Activated CD8-positive, alpha-beta memory T cell treated with anti-CD3 and anti-CD28 coated beads, Interleukin-2, amount 10 ng/mL, durations not matched to agents 7 days and 5 days (primary cell): ENCODE data around the gene HJV. TPM values are rescaled to one million over a fixed set of nuclear protein-coding genes. Genes with fewer than 3 reads are reported as not detected.
A peak's percentile ranks its signal among the peaks of the same experiment; 100 is the strongest.

ENCODE experiments used
- ATAC-seq: fragments of 150-1000 bp; cut with Tn5 transposase; one replicate; pipeline ENCODE4 v1.10.0; 2021; ENCODE audit warnings: moderate library complexity
- CTCF ChIA-PET: fragments of 350-600 bp; sonication (Branson Sonifier 250); formaldehyde crosslinking; loops from one replicate; lab custom pipeline; 2021; ENCODE audit warnings: antibody characterized with exemption; lab: Charles Lee
- DNase-seq: peaks from one replicate; pipeline ENCODE4 v3.0.0-alpha.2; 2020
- H3K27ac Mint-ChIP-seq: one replicate; pipeline ENCODE4 v1.8.0; 2021; ENCODE audit warnings: mild to moderate bottlenecking, mixed read lengths
- H3K27me3 Mint-ChIP-seq: one replicate; pipeline ENCODE4 v1.8.0; 2021; ENCODE audit warnings: mixed read lengths
- H3K36me3 Mint-ChIP-seq: one replicate; pipeline ENCODE4 v1.8.0; 2021; ENCODE audit warnings: mild to moderate bottlenecking, mixed read lengths
- H3K4me1 Mint-ChIP-seq: one replicate; pipeline ENCODE4 v1.8.0; 2021; ENCODE audit warnings: mixed read lengths
- H3K4me3 Mint-ChIP-seq: one replicate; pipeline ENCODE4 v1.8.0; 2021; ENCODE audit warnings: mild to moderate bottlenecking, moderate library complexity, mixed read lengths
- H3K9me3 Mint-ChIP-seq: one replicate; pipeline ENCODE4 v1.8.0; 2022; ENCODE audit warnings: low read depth, mixed read lengths
- total RNA-seq, 2 experiments: library from RNA; stranded (reverse); gene quantifications; one replicate each; pipeline ENCODE4 v1.2.3, GENCODE V29; 2021

HJV gene
- total RNA-seq, 2 experiments from 2014 or later = not detected

- no peaks in the 10 kb centered on the region for H3K36me3 Mint-ChIP-seq
- ATAC-seq (no peak), DNase-seq (no peak)
- CTCF ChIA-PET = interaction anchor here (0.9 to 14.6 kb wide), 7 partner anchors 10 to 170 kb away, joined by 3 to 168 read pairs (median 7); partner anchors contain the start of gene NUDT17
- peaks cover 10% of the 10 kb centered on the region for H3K4me1 Mint-ChIP-seq
- no peak overlapping the region for H3K27ac Mint-ChIP-seq
- H3K9me3 Mint-ChIP-seq = no peaks in the 10 kb centered on the region
- peaks cover 65% of the 10 kb centered on the region for H3K27me3 Mint-ChIP-seq
- no peak overlapping the region for H3K4me3 Mint-ChIP-seq
These were observed 4.6 kb downstream of the HJV start for GRCh38 chr1:146016891-146017290.

- H3K4me3 Mint-ChIP-seq = no peak overlapping the region
- no peak for ATAC-seq
These were observed 8.0 kb downstream of the HJV start for GRCh38 chr1:146013559-146013922.

GRCh38 chr1:146012703-146013558 lies 8.6 kb downstream of the HJV start:
- Mint-ChIP-seq H3K9me3 (no peaks in the 10 kb centered on the region), H3K4me1 (peaks cover 6% of the 10 kb centered on the region), H3K27me3 (peaks cover 28% of the 10 kb centered on the region), H3K4me3 (no peak overlapping the region), H3K36me3 (no peaks in the 10 kb centered on the region), H3K27ac (no peak overlapping the region)
- CTCF ChIA-PET = interaction anchor here (1.0 to 14.6 kb wide), 13 partner anchors 22 to 166 kb away, joined by 3 to 253 read pairs (median 7); partner anchors contain the start of genes ANKRD34A, LIX1L, NUDT17 and POLR3GL
- peak; percentile 81 for ATAC-seq
- DNase-seq = peak; percentile 75

More at GRCh38 chr1:146013559-146013922, 8.0 kb downstream of the HJV start:
- Mint-ChIP-seq H3K27me3 (peaks cover 35% of the 10 kb centered on the region), H3K27ac (no peak overlapping the region), H3K4me1 (peaks cover 6% of the 10 kb centered on the region), H3K36me3 (no peaks in the 10 kb centered on the region), H3K9me3 (no peaks in the 10 kb centered on the region)
- CTCF ChIA-PET = interaction anchor here (2.1 to 14.6 kb wide), 4 partner anchors 35 to 166 kb away, joined by 4 to 168 read pairs (median 14); partner anchors contain the start of gene NUDT17
- no peak for DNase-seq

DNA sequence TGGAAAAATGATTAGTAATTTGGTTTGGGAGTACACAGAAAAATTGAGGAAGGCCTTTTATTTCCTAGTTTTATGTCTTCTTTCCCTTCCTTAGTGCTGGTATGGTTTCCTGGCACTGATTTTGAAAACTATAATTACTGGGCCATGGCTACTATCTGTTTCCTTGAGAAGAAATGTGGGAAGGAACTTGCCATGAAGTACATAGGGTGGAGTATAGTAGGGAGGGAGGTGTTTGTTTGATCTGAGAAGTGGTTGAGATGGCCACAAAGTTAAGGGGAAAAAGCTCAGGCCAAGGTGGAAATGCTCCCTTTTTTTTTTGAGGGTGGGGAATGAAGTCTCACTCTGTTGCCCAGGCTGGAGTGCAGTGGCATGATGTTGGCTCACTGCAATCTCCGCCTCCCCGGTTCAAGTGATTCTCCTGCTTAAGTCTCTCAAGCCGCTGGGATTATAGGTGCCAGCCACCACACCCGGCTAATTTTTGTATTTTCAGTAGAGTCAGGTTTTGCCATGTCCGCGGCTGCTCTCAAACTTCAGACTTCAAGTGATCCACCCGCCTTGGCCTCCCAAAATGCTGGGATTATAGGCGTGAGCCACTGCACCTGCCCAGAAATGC lies 11.3 kb downstream of the HJV start:
- no peak overlapping the region for H3K4me3 Mint-ChIP-seq
- no peak for ATAC-seq
- no peak overlapping the region for H3K27ac Mint-ChIP-seq
- H3K36me3 Mint-ChIP-seq = no peaks in the 10 kb centered on the region
- H3K9me3 Mint-ChIP-seq = no peaks in the 10 kb centered on the region
- H3K4me1 Mint-ChIP-seq = peaks cover 25% of the 10 kb centered on the region
- CTCF ChIA-PET = interaction anchor here (1.0 to 14.6 kb wide), 7 partner anchors 32 to 163 kb away, joined by 3 to 253 read pairs (median 7); partner anchors contain the start of genes ANKRD34A, NUDT17, POLR3GL and RBM8A
- no peak for DNase-seq
- peaks cover 7% of the 10 kb centered on the region for H3K27me3 Mint-ChIP-seq

DNA sequence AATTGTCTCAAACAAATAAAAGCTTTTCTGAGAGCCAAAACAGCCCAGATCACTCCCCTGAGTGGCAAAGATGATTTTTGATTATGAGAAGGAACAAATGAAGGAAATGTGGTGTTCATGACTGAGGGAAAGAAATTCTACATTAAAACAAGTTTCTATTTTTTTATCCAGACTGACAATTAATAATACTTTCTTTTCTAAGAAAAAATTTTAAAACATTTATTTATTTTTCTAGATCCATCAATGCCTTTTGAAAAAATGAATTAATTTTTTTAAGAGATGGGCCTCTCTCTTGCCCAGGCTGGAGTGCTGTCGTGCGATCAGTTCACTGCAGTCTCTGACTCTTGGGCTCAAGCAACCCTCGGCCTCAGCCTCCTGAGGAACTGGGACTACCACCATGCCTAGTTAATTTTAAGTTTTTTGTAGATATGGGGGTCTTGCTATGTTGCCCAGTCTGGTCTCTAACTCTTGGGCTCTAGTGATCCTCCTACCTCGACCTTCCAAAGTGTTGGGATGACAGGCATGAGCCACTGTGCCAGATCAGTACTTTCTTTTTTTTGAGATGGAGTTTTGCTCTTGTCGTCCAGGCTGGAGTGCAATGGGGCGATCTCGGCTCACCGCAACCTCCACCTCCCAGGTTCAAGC lies 13.9 kb downstream of the HJV start:
- Mint-ChIP-seq H3K4me1 (peaks cover 28% of the 10 kb centered on the region), H3K4me3 (no peak overlapping the region), H3K9me3 (no peaks in the 10 kb centered on the region), H3K27ac (peak overlapping the region; percentile 92), H3K27me3 (no peaks in the 10 kb centered on the region), H3K36me3 (no peaks in the 10 kb centered on the region)
- CTCF ChIA-PET = interaction anchor here (0.6 to 14.6 kb wide), 18 partner anchors 10 to 182 kb away, joined by 3 to 253 read pairs (median 7); partner anchors contain the start of genes ANKRD34A, ANKRD35, NUDT17 and POLR3GL
- DNase-seq = no peak
- no peak for ATAC-seq

- ATAC-seq = no peak
- no peak overlapping the region for H3K4me3 Mint-ChIP-seq
- H3K27ac Mint-ChIP-seq = no peak overlapping the region
- no peaks in the 10 kb centered on the region for H3K9me3 Mint-ChIP-seq
- CTCF ChIA-PET = interaction anchor here (0.8 to 2.7 kb wide), 2 partner anchors 23 to 156 kb away, joined by 4 to 26 read pairs; partner anchors contain the start of gene NUDT17
- no peaks in the 10 kb centered on the region for H3K36me3 Mint-ChIP-seq
- H3K4me1 Mint-ChIP-seq = peaks cover 50% of the 10 kb centered on the region
- no peaks in the 10 kb centered on the region for H3K27me3 Mint-ChIP-seq
- no peak for DNase-seq
These were observed 19.8 kb downstream of the HJV start for GRCh38 chr1:146001709-146002108.

DNA sequence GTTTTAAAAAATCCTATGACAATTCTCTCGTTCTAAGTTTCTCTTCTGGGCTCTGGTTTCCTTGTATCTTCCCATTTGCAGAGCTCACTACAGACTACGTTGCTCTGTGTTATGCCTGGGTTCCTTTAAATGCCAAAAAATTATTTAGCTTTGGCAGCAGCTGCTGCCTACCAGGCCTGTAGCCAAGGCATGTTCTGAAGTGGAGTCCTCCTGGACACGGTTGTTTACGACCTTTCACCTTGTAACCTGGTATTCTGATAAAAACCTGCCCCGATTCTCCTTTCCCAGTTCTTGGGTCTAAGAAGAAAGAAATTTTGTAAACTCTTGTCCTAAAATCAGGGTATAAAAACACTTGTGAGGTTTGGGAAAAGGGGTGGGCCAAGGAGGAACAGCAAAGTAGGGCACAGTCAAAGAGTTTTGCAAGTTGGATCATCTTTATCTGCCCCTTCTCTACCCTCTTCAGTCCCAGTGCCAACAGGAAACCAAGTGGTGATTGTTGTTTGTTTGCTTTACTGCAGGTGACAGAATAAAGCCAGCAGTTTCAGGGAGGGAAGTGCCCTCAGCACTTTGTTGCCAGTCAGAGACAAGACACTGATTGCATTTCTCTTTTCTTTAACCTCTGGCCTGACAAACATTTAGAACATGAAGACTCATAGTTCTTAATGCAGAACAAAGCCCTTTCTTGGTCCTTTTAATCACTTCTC lies 22.1 kb downstream of the HJV start:
- DNase-seq (no peak), ATAC-seq (no peak)
- Mint-ChIP-seq H3K27me3 (no peaks in the 10 kb centered on the region), H3K36me3 (peaks cover 20% of the 10 kb centered on the region), H3K27ac (peak overlapping the region; percentile 77), H3K4me1 (peaks cover 38% of the 10 kb centered on the region), H3K9me3 (no peaks in the 10 kb centered on the region), H3K4me3 (no peak overlapping the region)
- CTCF ChIA-PET = interaction anchor here (0.6 kb wide), 1 partner anchor 20 kb away, joined by 3 read pairs; no protein-coding TSS in a partner anchor

GRCh38 chr1:145997718-145998023 lies 23.9 kb downstream of the HJV start:
- DNase-seq (no peak), ATAC-seq (no peak)
- Mint-ChIP-seq H3K27ac (peak overlapping the region; percentile 94), H3K4me3 (peak overlapping the region; percentile 99), H3K4me1 (peaks cover 53% of the 10 kb centered on the region), H3K9me3 (no peaks in the 10 kb centered on the region), H3K36me3 (peaks cover 38% of the 10 kb centered on the region), H3K27me3 (no peaks in the 10 kb centered on the region)
- CTCF ChIA-PET = interaction anchor here (1.2 to 13.2 kb wide), 6 partner anchors 9 to 40 kb away, joined by 4 to 160 read pairs (median 10); partner anchors contain the start of genes ANKRD34A, LIX1L and POLR3GL

DNA sequence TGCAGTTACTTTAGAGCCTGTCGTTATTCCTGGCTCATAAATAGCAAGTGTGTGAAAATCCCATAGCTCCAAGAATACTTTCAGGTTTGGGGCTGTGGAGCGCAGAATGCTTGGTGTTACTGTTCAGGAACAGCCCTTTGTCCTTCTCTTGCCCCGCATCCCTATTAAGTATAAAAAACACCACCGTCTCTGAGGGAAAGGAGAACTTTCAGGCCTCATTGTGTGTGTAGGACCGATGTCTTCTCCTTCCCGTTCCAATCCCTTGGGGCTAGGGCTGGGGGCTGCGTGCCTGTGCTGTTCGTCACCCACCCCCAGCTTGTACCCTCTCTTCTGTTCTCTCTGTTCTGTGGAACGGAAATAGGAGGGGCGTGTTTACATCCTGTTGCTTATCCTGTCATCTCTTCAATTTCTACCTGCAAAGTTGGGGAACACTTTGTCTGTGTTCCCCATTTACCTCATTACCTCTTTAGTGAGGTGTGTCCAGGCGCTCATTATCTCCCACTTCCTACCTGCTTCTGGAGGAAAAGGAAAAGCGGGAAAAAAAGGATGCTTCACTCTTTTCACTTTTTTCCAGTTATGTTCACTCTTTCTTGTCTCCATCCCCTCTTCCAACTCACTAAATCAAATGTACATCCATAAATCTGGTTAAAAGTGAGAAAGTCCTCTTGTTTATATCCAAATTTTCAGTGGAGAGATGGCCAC lies 24.4 kb downstream of the HJV start:
- H3K4me1 Mint-ChIP-seq = peaks cover 57% of the 10 kb centered on the region
- peak overlapping the region; percentile 99 for H3K4me3 Mint-ChIP-seq
- CTCF ChIA-PET = interaction anchor here (1.2 to 13.2 kb wide), 7 partner anchors 10 to 152 kb away, joined by 4 to 160 read pairs (median 5); partner anchors contain the start of genes ANKRD34A, LIX1L, NUDT17 and POLR3GL
- H3K27ac Mint-ChIP-seq = peak overlapping the region; percentile 94
- peak; percentile 71 for DNase-seq
- H3K27me3 Mint-ChIP-seq = no peaks in the 10 kb centered on the region
- H3K9me3 Mint-ChIP-seq = no peaks in the 10 kb centered on the region
- H3K36me3 Mint-ChIP-seq = peaks cover 41% of the 10 kb centered on the region
- peak; percentile 65 for ATAC-seq

GRCh38 chr1:145996433-145997015 lies 25.0 kb downstream of the HJV start, which contains the start of gene TXNIP:
TXNIP (minus strand) TSS chr1:145996579; CDS start chr1:145996266, 313 bp downstream.
- CTCF ChIA-PET = interaction anchor here (0.7 to 13.2 kb wide), 8 partner anchors 11 to 151 kb away, joined by 3 to 160 read pairs (median 5); partner anchors contain the start of genes LIX1L and NUDT17
- Mint-ChIP-seq H3K27me3 (no peaks in the 10 kb centered on the region), H3K9me3 (no peaks in the 10 kb centered on the region), H3K27ac (peak within 1 kb of the TSS; percentile 94), H3K4me1 (peaks cover 62% of the 10 kb centered on the region), H3K36me3 (peaks cover 44% of the 10 kb centered on the region), H3K4me3 (peak within 1 kb of the TSS; percentile 99)
- ATAC-seq = peak; percentile 95
- peak; percentile 98 for DNase-seq

DNA sequence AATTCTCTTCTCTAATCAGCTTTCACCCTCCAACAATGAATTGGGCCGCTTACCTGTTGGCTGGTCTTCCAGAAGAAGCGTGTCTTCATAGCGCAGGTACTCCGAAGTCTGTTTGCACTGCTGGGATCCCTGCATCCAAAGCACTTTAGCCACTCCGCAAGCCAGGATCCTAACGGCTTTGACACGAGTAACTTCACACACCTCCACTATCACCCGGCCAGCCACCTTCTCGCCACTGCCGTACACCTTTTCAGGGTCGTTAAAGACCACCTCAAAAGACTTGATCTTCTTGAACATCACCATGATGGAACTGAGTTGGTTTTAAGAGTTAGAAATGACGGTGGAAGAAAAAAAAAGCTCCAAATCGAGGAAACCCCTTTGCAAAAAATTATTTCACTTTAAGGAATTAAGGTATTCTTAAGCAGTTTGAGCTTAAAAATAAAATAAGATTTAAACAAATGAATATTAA lies 25.5 kb downstream of the HJV start:
- Mint-ChIP-seq H3K27me3 (no peaks in the 10 kb centered on the region), H3K9me3 (no peaks in the 10 kb centered on the region), H3K4me3 (peak overlapping the region; percentile 99), H3K27ac (peak overlapping the region; percentile 94), H3K36me3 (peaks cover 44% of the 10 kb centered on the region), H3K4me1 (peaks cover 63% of the 10 kb centered on the region)
- ATAC-seq (no peak), DNase-seq (no peak)
- CTCF ChIA-PET = interaction anchor here (0.7 to 13.2 kb wide), 7 partner anchors 11 to 150 kb away, joined by 3 to 160 read pairs (median 5); partner anchors contain the start of genes LIX1L and NUDT17
